PFSK-1 (cell line): ENCODE measurements around the gene VSTM4.

Experiments used
- FOXP2 ChIP-seq: optimal IDR thresholded peaks from 2 replicates; pipeline ENCODE3; 2011; ENCODE audit warnings: borderline replicate concordance, control low read depth, inconsistent platforms; ENCODE audit not compliant: insufficient read depth; ENCODE audit errors: extremely low read length, extremely low read depth
- POLR2AphosphoS5 ChIP-seq: IDR thresholded peaks from 2 replicates; pipeline ENCODE4 v1.6.1; 2012; ENCODE audit warnings: low read depth, mild to moderate bottlenecking, control low read depth, low read length, moderate library complexity
- REST ChIP-seq, 2 experiments: IDR thresholded peaks; 2 replicates each; pipeline versions ENCODE4 v1.6.1 to v1.8.0; 2011 to 2012; ENCODE audit warnings: low read depth in 2 of 2, low read length in 2 of 2, control low read depth in 1 of 2, inconsistent platforms in 1 of 2, mild to moderate bottlenecking in 1 of 2, moderate library complexity in 1 of 2; ENCODE audit not compliant: insufficient read depth in 1 of 2
- SIN3A ChIP-seq: IDR thresholded peaks from 2 replicates; pipeline ENCODE4 v1.6.1; 2012; ENCODE audit warnings: mild to moderate bottlenecking, low read length, moderate library complexity, borderline replicate concordance; ENCODE audit not compliant: insufficient read depth
- TAF1 ChIP-seq: IDR thresholded peaks from 2 replicates; pipeline ENCODE4 v1.6.1; 2012; ENCODE audit warnings: low read length, control low read depth, borderline replicate concordance; ENCODE audit not compliant: insufficient read depth

Gene VSTM4

GRCh38 chr10:49012603-49013002 lies 102.7 kb downstream of the VSTM4 start:
- TF ChIP-seq SIN3A = no peak
- TF ChIP-seq FOXP2 = no peak
- no peak for TF ChIP-seq POLR2AphosphoS5
- TF ChIP-seq REST (IDR thresholded peaks at IDR 0.05; ENCODE audit: insufficient read depth in 1 of 2, low read depth in 2 of 2, low read length in 2 of 2) = no peak
- TF ChIP-seq TAF1 = no peak

DNA sequence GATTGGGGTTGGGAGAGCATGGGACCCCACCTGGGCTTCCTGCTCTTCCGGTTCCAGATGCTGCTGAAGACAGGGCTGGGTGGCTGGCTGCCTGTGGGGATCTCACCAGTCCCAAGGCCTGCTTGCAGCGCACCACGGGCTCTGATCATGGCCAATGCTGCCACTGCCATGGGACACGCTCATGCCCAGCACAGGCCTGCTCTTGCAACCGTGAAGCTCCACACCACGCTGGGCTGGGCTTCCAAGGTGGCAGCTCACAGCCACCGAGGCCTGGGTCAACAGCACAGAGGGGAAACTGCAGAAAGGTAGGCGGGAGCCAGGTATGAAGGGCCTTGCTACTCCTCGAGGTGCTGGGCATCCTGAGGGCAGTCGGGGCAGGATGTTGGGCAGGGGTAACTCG lies 103.6 kb downstream of the VSTM4 start:
- TF ChIP-seq TAF1 (no peak), SIN3A (no peak), FOXP2 (no peak), POLR2AphosphoS5 (no peak), REST (IDR thresholded peaks at IDR 0.05; ENCODE audit: insufficient read depth in 1 of 2, low read depth in 2 of 2, low read length in 2 of 2) (no peak)

GRCh38 chr10:49010865-49011264 lies 104.5 kb downstream of the VSTM4 start:
- no peak for TF ChIP-seq REST (IDR thresholded peaks at IDR 0.05; ENCODE audit: insufficient read depth in 1 of 2, low read depth in 2 of 2, low read length in 2 of 2)
- TF ChIP-seq SIN3A = no peak
- no peak for TF ChIP-seq POLR2AphosphoS5
- no peak for TF ChIP-seq TAF1
- no peak for TF ChIP-seq FOXP2

DNA sequence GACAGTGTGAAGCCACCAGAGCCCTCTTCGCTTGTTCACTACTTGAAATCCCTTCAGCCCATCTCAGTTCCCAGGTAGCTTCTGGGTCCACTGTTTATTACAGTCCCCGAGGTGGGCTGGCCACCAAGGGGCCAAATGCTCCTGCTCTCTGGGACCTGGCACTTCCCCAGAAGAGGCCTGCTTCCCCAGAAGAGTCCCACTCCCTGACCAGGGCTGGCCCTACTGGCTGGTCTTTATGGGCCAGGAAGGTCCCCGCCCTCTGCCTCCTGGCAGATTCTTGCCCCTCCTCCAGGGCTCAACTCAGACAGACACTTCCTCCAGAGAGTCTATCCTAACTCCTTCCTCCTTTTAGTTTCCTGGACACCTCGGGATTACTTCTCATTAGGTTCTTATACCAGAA lies 105.0 kb downstream of the VSTM4 start:
- no peak for TF ChIP-seq FOXP2
- TF ChIP-seq REST (IDR thresholded peaks at IDR 0.05; ENCODE audit: insufficient read depth in 1 of 2, low read depth in 2 of 2, low read length in 2 of 2) = no peak
- no peak for TF ChIP-seq POLR2AphosphoS5
- no peak for TF ChIP-seq SIN3A
- TF ChIP-seq TAF1 = no peak

DNA sequence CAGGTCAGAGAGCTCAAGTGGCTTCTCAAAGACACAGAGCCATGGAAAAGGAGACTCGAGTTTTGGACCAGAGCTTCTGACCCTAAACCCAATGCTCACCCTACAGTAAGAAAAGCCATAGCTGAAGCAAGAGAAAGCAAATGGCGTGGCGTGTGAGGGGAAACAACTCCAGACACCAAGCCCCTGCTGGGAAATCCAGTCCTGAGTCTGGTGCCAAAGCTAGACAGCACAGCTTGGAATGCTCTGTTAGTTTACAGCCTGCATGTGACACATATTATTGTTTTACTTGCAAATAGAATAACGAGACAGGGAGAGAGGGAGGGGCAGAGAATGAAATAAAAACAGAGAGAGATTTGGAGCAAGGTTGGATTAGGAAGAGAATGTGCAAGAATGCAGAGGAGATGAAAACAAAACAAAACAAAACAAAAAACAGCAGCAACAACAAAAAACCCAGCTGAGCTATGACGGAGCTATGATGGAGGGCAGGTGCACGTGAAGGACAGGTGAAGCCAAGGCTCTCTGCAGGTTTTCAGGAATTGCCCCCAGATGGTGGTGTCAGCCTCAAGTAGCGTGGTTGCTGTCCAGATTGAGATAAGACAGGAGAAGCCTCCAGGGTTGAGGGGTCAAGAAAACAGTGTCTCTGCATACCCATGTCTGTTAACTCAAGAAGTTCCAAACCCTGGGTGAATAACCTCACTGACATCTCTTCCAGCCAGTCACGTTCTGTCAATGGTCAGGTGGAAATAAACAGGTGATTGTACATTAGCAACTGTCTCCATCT lies 105.9 kb downstream of the VSTM4 start:
- TF ChIP-seq POLR2AphosphoS5 (no peak), FOXP2 (no peak), TAF1 (no peak), REST (IDR thresholded peaks at IDR 0.05; ENCODE audit: insufficient read depth in 1 of 2, low read depth in 2 of 2, low read length in 2 of 2) (no peak), SIN3A (no peak)
